A673 (cell line): ENCODE results near the gene CD3D. TPM values are rescaled to one million over a fixed set of nuclear protein-coding genes. Genes with fewer than 3 reads are reported as not detected.

ENCODE experiments used
- BruUV-seq: library from RNA; stranded (reverse); fragments of 400-500 nt; replicated peaks from 2 replicates; lab custom pipeline; 2021; lab: Mats Ljungman, UMichigan
- CTCF ChIA-PET: fragments of 300-600 bp; sonication (Branson Sonifier 250); formaldehyde crosslinking; loops from one replicate; lab custom pipeline; 2022; ENCODE audit warnings: antibody characterized with exemption; lab: Charles Lee
- POLR2A ChIA-PET: fragments of 300-600 bp; sonication (Branson Sonifier 250); formaldehyde crosslinking; loops from one replicate; lab custom pipeline; 2022; ENCODE audit warnings: antibody characterized with exemption; ENCODE audit not compliant: low non-redundant PET; lab: Charles Lee
- DNase-seq: peaks from one replicate; pipeline ENCODE4 v3.0.0-alpha.2; 2015; ENCODE audit warnings: low spot score
- H3K27ac ChIP-seq: fragments of 200-600 bp; sonication (generic); 2 replicates; pipeline ENCODE4 v1.5.1; 2016; ENCODE audit warnings: mixed run types, low read depth, mild to moderate bottlenecking, mixed read lengths, antibody characterized with exemption, low read length; ENCODE audit not compliant: poor library complexity, severe bottlenecking
- H3K27me3 ChIP-seq: fragments of 200-600 bp; sonication (generic); replicated peaks from 2 replicates; pipeline ENCODE4 v1.6.1; 2017; ENCODE audit warnings: mixed run types, low read depth, mild to moderate bottlenecking, mixed read lengths, antibody characterized with exemption, low read length; ENCODE audit not compliant: insufficient read depth, poor library complexity
- H3K36me3 ChIP-seq: fragments of 200-600 bp; sonication (generic); 2 replicates; pipeline ENCODE4 v1.6.1; 2016; ENCODE audit warnings: mixed run types, mild to moderate bottlenecking, mixed read lengths, antibody characterized with exemption, low read length; ENCODE audit not compliant: insufficient read depth, poor library complexity, severe bottlenecking
- H3K4me1 ChIP-seq: fragments of 200-600 bp; sonication (generic); 2 replicates; pipeline ENCODE4 v1.6.1; 2017; ENCODE audit warnings: mixed run types, mild to moderate bottlenecking, mixed read lengths, antibody characterized with exemption, low read length; ENCODE audit not compliant: insufficient read depth, poor library complexity, severe bottlenecking
- H3K4me3 ChIP-seq: fragments of 200-600 bp; sonication (generic); 2 replicates; pipeline ENCODE4 v1.5.1; 2016; ENCODE audit warnings: low read depth, mixed run types, mild to moderate bottlenecking, mixed read lengths, low read length; ENCODE audit not compliant: poor library complexity, severe bottlenecking
- H3K9me3 ChIP-seq: fragments of 200-600 bp; sonication (generic); 2 replicates; pipeline ENCODE4 v1.6.1; 2016; ENCODE audit warnings: mixed run types, low read depth, mild to moderate bottlenecking, mixed read lengths, antibody characterized with exemption, low read length; ENCODE audit not compliant: poor library complexity, severe bottlenecking
- CTCF ChIP-seq: fragments of 300-800, 200-600 bp; sonication (generic); conservative IDR thresholded peaks from 2 replicates; pipeline ENCODE4 v1.5.1; 2017; ENCODE audit warnings: low read depth, mild to moderate bottlenecking, antibody characterized with exemption, low read length, moderate library complexity, mixed read lengths
- EZH2 ChIP-seq: fragments of 200-600 bp; sonication (generic); IDR thresholded peaks from 2 replicates; pipeline ENCODE4 v1.6.1; 2017; ENCODE audit warnings: borderline replicate concordance, low read depth, mild to moderate bottlenecking, mixed read lengths, antibody characterized with exemption, low read length; ENCODE audit not compliant: poor library complexity, severe bottlenecking
- intact Hi-C: fragments of 100-400 bp; cut with micrococcal nuclease; formaldehyde crosslinking; loops from one replicate; pipeline ENCODE4 v1.10.0; 2022; ENCODE audit not compliant: unreplicated experiment
- total RNA-seq: library from RNA; stranded (reverse); gene quantifications from 2 replicates; pipeline ENCODE4 v1.2.3, GENCODE V29; 2021

The CD3D gene
- total RNA-seq, 1 experiment from 2014 or later: not detected

GRCh38 chr11:118349475-118349874, 7.0 kb upstream of the CD3D start:
- no TSS peak for BruUV-seq
- H3K4me3 ChIP-seq: no peak overlapping the region
- POLR2A ChIA-PET: no interaction called here
- no peak for DNase-seq
- intact Hi-C loops: no loop called here
- H3K27ac ChIP-seq: no peak overlapping the region
- H3K36me3 ChIP-seq: no peaks in the 10 kb centered on the region
- H3K27me3 ChIP-seq: peaks cover 48% of the 10 kb centered on the region
- no peaks in the 10 kb centered on the region for H3K4me1 ChIP-seq
- CTCF ChIA-PET: no interaction called here
- H3K9me3 ChIP-seq: no peaks in the 10 kb centered on the region
- TF ChIP-seq EZH2 (no peak), CTCF (no peak)

DNA sequence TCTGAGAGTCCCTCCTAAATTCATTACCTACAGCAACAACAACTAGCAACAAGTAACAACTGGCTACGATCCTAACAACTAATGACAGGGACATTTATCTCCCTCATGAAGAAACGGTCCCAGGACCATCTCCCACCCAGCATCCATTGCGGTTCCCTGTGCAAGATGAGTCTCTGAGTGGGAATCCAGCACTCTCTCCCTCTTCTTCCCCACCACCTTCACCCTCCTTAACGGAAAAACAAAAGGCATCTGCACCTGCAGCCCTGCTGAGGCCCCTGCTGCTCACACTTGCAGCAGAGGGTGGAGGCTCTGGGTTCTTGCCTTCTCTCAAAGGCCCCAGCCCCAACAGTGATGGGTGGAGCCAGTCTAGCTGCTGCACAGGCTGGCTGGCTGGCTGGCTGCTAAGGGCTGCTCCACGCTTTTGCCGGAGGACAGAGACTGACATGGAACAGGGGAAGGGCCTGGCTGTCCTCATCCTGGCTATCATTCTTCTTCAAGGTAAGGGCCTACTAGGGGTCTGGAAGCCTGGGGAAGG, 1.5 kb upstream of the CD3D start, which contains the start of gene CD3G:
Gene CD3G (plus strand): TSS at position 364 of the 535 bp plus-strand sequence. CDS start 80 bp downstream, at position 444.
- Histone ChIP-seq H3K4me3 (no peak within 1 kb of the TSS), H3K27me3 (peaks cover 23% of the 10 kb centered on the region), H3K27ac (no peak within 1 kb of the TSS), H3K4me1 (no peaks in the 10 kb centered on the region), H3K9me3 (no peaks in the 10 kb centered on the region), H3K36me3 (no peaks in the 10 kb centered on the region)
- no TSS peak for BruUV-seq
- no peak for DNase-seq
- ChIA-PET POLR2A (no interaction called here), CTCF (no interaction called here)
- no peak for TF ChIP-seq EZH2
- intact Hi-C loops: no loop called here

- H3K4me1 ChIP-seq: no peaks in the 10 kb centered on the region
- H3K4me3 ChIP-seq: no peak overlapping the region
- BruUV-seq: no TSS peak
- CTCF ChIA-PET: no interaction called here
- no peak for DNase-seq
- H3K27ac ChIP-seq: no peak overlapping the region
- H3K27me3 ChIP-seq: peaks cover 15% of the 10 kb centered on the region
- intact Hi-C loops: no loop called here
- H3K9me3 ChIP-seq: no peaks in the 10 kb centered on the region
- no peaks in the 10 kb centered on the region for H3K36me3 ChIP-seq
- TF ChIP-seq EZH2 (no peak), CTCF (no peak)
- POLR2A ChIA-PET: no interaction called here
Measured at GRCh38 chr11:118343248-118343647, 743 bp upstream of the CD3D start.
